Natural killer cell (primary cell): ENCODE measurements around the gene NIPAL4. TPM values are rescaled to one million over a fixed set of nuclear protein-coding genes. Genes with fewer than 3 reads are reported as not detected.

Experiments used
- ATAC-seq, 3 donors: fragments of 150-1000 bp in 2 of 3; fragments of 200-7000 bp in 1 of 3; cut with Tn5 transposase; 1 replicate in 1 of 3; 2 replicates in 2 of 3; pipeline ENCODE4 v1.10.0; 2021; ENCODE audit warnings: mild to moderate bottlenecking in 2 of 3, moderate library complexity in 2 of 3
- DNase-seq, 2 donors: peaks; one replicate each; pipeline versions ENCODE4 v3.0.0 to v3.0.0-alpha.2; 2013 to 2021; ENCODE audit warnings: mixed read lengths in 1 of 2
- H3K27ac ChIP-seq: one replicate; pipeline ENCODE4 v1.5.1; 2013; ENCODE audit warnings: mild to moderate bottlenecking, low read length
- H3K27me3 ChIP-seq: one replicate; pipeline ENCODE4 v1.6.1; 2013; ENCODE audit warnings: low read length; ENCODE audit not compliant: control insufficient read depth, insufficient read depth
- H3K36me3 ChIP-seq: one replicate; pipeline ENCODE4 v1.6.1; 2013; ENCODE audit warnings: low read length; ENCODE audit not compliant: control insufficient read depth, insufficient read depth
- H3K4me1 ChIP-seq: one replicate; pipeline ENCODE4 v1.6.1; 2013; ENCODE audit warnings: low read length; ENCODE audit not compliant: control insufficient read depth, insufficient read depth
- H3K4me3 ChIP-seq: one replicate; pipeline ENCODE4 v1.5.1; 2013; ENCODE audit warnings: low read length
- H3K9me3 ChIP-seq: one replicate; pipeline ENCODE4 v1.6.1; 2013; ENCODE audit warnings: low read length; ENCODE audit not compliant: control insufficient read depth, insufficient read depth
- H3K27ac Mint-ChIP-seq, 2 donors: one replicate each; pipeline ENCODE4 v1.8.0; 2022; ENCODE audit warnings: mild to moderate bottlenecking in 2 of 2, mixed read lengths in 2 of 2, moderate library complexity in 1 of 2
- H3K27me3 Mint-ChIP-seq, 2 donors: one replicate each; pipeline ENCODE4 v1.8.0; 2022; ENCODE audit warnings: low read depth in 2 of 2, mixed read lengths in 2 of 2
- H3K36me3 Mint-ChIP-seq: one replicate; pipeline ENCODE4 v1.8.0; 2022; ENCODE audit warnings: mixed read lengths
- H3K4me1 Mint-ChIP-seq, 2 donors: one replicate each; pipeline ENCODE4 v1.8.0; 2022; ENCODE audit warnings: mixed read lengths in 2 of 2
- H3K4me3 Mint-ChIP-seq: one replicate; pipeline ENCODE4 v1.8.0; 2022; ENCODE audit warnings: mild to moderate bottlenecking, moderate library complexity, mixed read lengths
- H3K9me3 Mint-ChIP-seq, 2 donors: one replicate each; pipeline ENCODE4 v1.8.0; 2022; ENCODE audit warnings: mixed read lengths in 2 of 2
- whole genome bisulfite sequencing: methylation state at CpG from one replicate; pipeline ENCODE4 v1.1.7; 2013; ENCODE audit warnings: missing lambda C conversion rate; ENCODE audit not compliant: insufficient coverage; 5-methylcytosine and 5-hydroxymethylcytosine counted together
- intact Hi-C: fragments of 100-400 bp; cut with micrococcal nuclease; formaldehyde crosslinking; loops from one replicate; pipeline ENCODE4 v1.14.2; 2022
- total RNA-seq, 4 donors: library from RNA; stranded (reverse); fragments of 120-200 nt in 1 of 4; gene quantifications; one replicate each; pipeline versions ENCODE4 v1.2.3 to v1.2.4, GENCODE V29; 2013 to 2022
- TF ChIP-seq, protein P1 (sequence below): fragments of 200-600 bp; IDR thresholded peaks from one replicate; pipeline ENCODE4 v1.8.0; 2022; ENCODE audit warnings: antibody characterized with exemption

NIPAL4 gene
- total RNA-seq, 3 donors from 2014 or later (not counting 1 experiment from before 2014, with no cell fraction given): 0.39 to 1.3 TPM; not detected in 1

DNA sequence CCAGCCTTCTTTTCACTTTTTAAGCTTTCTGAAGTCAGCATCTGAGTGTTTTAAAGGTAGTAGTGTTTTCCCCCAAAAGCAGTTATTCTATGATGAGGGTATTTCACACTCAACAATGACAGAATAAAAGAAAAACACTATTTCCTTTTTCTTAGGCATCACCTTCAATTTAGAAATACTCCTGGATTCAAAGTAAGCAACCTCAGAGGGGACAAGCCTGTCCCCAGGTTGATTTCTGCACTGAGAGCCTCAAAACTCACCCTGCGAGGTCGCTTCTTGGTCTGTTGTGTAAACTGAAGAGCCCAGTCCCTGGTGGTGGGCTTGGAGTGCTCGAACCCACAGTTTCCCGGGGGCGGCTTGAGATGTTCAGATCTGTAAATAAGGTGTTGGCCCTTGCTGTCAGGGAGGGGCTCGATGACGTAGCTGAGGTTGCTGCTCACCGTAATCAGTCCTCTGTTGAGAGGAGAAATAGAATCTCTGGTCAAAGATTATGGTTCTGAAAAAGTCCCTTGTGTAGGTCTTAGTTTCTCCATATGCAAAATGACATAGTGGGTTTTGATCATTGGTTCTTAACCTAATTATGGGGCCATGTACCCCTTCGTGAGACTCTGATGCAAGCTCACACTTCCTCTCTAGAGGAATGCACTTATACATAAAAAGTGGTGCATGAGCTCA lies 59.7 kb downstream of the NIPAL4 start:
- Mint-ChIP-seq H3K27ac (no peak overlapping the region), H3K4me1 (no peaks in the 10 kb centered on the region), H3K4me3 (no peak overlapping the region), H3K27me3 (no peaks in the 10 kb centered on the region), H3K36me3 (no peaks in the 10 kb centered on the region), H3K9me3 (no peaks in the 10 kb centered on the region)
- no peaks in the 10 kb centered on the region for H3K9me3 ChIP-seq
- DNase-seq (peak in 1 of 2 donors; percentile 24), ATAC-seq (no peak)
- WGBS: 83% methylated on average over 9 of the region's 9 CpGs
- no peaks in the 10 kb centered on the region for H3K4me1 ChIP-seq
- no peak overlapping the region for H3K4me3 ChIP-seq
- no peak overlapping the region for H3K27ac ChIP-seq
- H3K36me3 ChIP-seq: no peaks in the 10 kb centered on the region
- TF ChIP-seq, protein P1, sequence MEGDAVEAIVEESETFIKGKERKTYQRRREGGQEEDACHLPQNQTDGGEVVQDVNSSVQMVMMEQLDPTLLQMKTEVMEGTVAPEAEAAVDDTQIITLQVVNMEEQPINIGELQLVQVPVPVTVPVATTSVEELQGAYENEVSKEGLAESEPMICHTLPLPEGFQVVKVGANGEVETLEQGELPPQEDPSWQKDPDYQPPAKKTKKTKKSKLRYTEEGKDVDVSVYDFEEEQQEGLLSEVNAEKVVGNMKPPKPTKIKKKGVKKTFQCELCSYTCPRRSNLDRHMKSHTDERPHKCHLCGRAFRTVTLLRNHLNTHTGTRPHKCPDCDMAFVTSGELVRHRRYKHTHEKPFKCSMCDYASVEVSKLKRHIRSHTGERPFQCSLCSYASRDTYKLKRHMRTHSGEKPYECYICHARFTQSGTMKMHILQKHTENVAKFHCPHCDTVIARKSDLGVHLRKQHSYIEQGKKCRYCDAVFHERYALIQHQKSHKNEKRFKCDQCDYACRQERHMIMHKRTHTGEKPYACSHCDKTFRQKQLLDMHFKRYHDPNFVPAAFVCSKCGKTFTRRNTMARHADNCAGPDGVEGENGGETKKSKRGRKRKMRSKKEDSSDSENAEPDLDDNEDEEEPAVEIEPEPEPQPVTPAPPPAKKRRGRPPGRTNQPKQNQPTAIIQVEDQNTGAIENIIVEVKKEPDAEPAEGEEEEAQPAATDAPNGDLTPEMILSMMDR: no peak
- no peaks in the 10 kb centered on the region for H3K27me3 ChIP-seq
- intact Hi-C loops: no loop called here

DNA sequence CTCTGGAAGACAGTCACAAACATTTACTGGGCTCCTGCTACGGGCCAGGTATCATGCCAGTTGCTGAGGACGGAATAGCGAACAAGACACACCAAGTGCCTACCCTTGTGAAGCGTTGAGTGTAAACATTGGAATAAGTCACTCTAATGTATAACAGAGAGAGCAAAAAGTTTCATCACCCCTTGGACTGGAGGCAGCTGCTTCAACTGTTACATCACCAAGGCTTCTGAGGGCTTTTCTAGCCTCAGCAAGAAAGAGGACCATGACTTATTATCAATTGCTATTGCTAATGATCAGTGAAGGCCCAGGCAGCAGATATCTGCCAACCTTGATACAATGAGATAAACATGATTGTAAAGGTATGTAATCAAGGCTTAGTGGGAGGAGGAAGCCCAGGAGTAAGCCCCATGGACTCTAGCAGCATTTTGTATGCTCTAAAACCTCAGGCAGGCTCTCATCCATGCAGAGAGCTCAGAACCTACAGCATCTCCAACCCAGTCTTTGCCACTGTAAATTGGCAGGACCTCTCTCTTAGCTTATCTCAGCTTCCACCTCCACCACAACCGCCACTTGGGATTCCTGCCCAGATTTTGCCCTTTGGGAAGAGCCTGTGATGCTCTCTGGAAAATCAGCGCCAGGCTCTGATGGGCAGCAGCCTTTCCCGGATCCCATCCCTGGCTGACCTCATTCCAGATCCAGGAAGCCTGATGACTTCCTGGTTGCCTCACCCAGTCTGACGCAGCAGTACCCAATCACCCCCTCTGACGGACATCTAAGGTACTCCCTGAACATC lies 61.1 kb downstream of the NIPAL4 start:
- no peaks in the 10 kb centered on the region for H3K9me3 ChIP-seq
- no peaks in the 10 kb centered on the region for H3K4me1 ChIP-seq
- H3K9me3 Mint-ChIP-seq: no peaks in the 10 kb centered on the region
- no peak overlapping the region for H3K27ac Mint-ChIP-seq
- ATAC-seq: no peak
- no peak overlapping the region for H3K4me3 ChIP-seq
- no peak overlapping the region for H3K27ac ChIP-seq
- H3K4me1 Mint-ChIP-seq: no peaks in the 10 kb centered on the region
- intact Hi-C loops: no loop called here
- no peak overlapping the region for H3K4me3 Mint-ChIP-seq
- no peaks in the 10 kb centered on the region for H3K27me3 ChIP-seq
- TF ChIP-seq, protein P1: no peak
- no peaks in the 10 kb centered on the region for H3K36me3 ChIP-seq
- DNase-seq: no peak
- WGBS: 96% methylated on average over 9 of the region's 9 CpGs
- H3K36me3 Mint-ChIP-seq: no peaks in the 10 kb centered on the region
- no peaks in the 10 kb centered on the region for H3K27me3 Mint-ChIP-seq

DNA sequence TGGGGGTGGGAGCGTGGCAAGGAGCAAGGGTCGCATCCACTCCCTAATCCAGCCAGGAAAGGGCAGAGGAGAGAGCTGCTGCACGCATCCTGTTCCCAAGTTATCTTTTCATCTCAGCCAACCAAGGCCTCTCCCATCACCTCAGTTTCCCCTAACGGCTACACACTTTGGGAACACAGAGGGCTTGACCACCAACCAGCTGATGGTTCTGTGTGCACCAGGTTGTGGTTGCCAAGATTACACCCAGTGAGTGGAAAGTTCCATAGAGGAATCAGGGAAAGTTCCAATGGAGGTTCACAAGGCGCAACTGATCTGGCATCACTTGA lies 61.7 kb downstream of the NIPAL4 start:
- no peak overlapping the region for H3K4me3 Mint-ChIP-seq
- DNase-seq: no peak
- no peaks in the 10 kb centered on the region for H3K27me3 ChIP-seq
- no peak for ATAC-seq
- H3K36me3 ChIP-seq: no peaks in the 10 kb centered on the region
- no peaks in the 10 kb centered on the region for H3K36me3 Mint-ChIP-seq
- no peaks in the 10 kb centered on the region for H3K27me3 Mint-ChIP-seq
- no peak overlapping the region for H3K27ac ChIP-seq
- H3K9me3 ChIP-seq: no peaks in the 10 kb centered on the region
- intact Hi-C loops: no loop called here
- H3K4me1 ChIP-seq: no peaks in the 10 kb centered on the region
- WGBS: 97% methylated on average over 5 of the region's 5 CpGs
- no peaks in the 10 kb centered on the region for H3K9me3 Mint-ChIP-seq
- TF ChIP-seq, protein P1: no peak
- no peak overlapping the region for H3K27ac Mint-ChIP-seq
- H3K4me1 Mint-ChIP-seq: no peaks in the 10 kb centered on the region
- H3K4me3 ChIP-seq: no peak overlapping the region
